ENCODE measurements around the gene CSH1. TPM values are rescaled to one million over a fixed set of nuclear protein-coding genes. Genes with fewer than 3 reads are reported as not detected.
A peak's percentile ranks its signal among the peaks of the same experiment; 100 is the strongest.
"Not testable (repeated sequence)": the region's sequence is repeated elsewhere in the genome, so short reads cannot be mapped to it uniquely, and the experiment has no call there.

The CSH1 gene
- total and polyA plus RNA-seq, 9 donors: 0.78 to 21.9 (median 4.5) TPM

GRCh38 chr17:63889026-63889848, 7.1 kb downstream of the CSH1 start:
- H3K9me3 ChIP-seq (replicated peaks; ENCODE audit: control insufficient read depth, low read depth, low read length); H3K27me3 ChIP-seq (ENCODE audit: control insufficient read depth, insufficient read depth, low read length); H3K4me1 ChIP-seq (ENCODE audit: control insufficient read depth, insufficient read depth, low read length); H3K4me3 ChIP-seq (ENCODE audit: low read length); H3K36me3 ChIP-seq (ENCODE audit: control insufficient read depth, insufficient read depth, low read length); H3K27ac ChIP-seq (ENCODE audit: low read length): not testable (repeated sequence)
- peak; percentile 40 for DNase-seq
- WGBS (ENCODE audit: insufficient coverage): 30% methylated on average over 4 of the region's 13 CpGs

GRCh38 chr17:63885119-63885518, 11.3 kb downstream of the CSH1 start:
- not testable (repeated sequence) for H3K27me3 ChIP-seq (ENCODE audit: control insufficient read depth, insufficient read depth, low read length); H3K4me3 ChIP-seq (ENCODE audit: low read length); H3K4me1 ChIP-seq (ENCODE audit: control insufficient read depth, insufficient read depth, low read length); DNase-seq; H3K27ac ChIP-seq (ENCODE audit: low read length); H3K36me3 ChIP-seq (ENCODE audit: control insufficient read depth, insufficient read depth, low read length); H3K9me3 ChIP-seq (replicated peaks; ENCODE audit: control insufficient read depth, low read depth, low read length)
- 94% methylated on average over 3 of the region's 11 CpGs for WGBS (ENCODE audit: insufficient coverage)

GRCh38 chr17:63882626-63883126, 13.7 kb downstream of the CSH1 start:
- DNase-seq: not testable (repeated sequence)
- 61% methylated on average over 2 of the region's 9 CpGs for WGBS (ENCODE audit: insufficient coverage)

GRCh38 chr17:63881935-63882601, 14.3 kb downstream of the CSH1 start, which contains the start of gene GH2:
Gene GH2, minus strand, starts transcription at chr17:63881944. Its CDS starts 143 bp downstream, at chr17:63881801.
- DNase-seq: peak; percentile 33
- no peaks in the 10 kb centered on the region for H3K27me3 ChIP-seq (ENCODE audit: control insufficient read depth, insufficient read depth, low read length)
- H3K36me3 ChIP-seq (ENCODE audit: control insufficient read depth, insufficient read depth, low read length): no peaks in the 10 kb centered on the region
- 57% methylated on average over 1 of the region's 15 CpGs for WGBS (ENCODE audit: insufficient coverage)
- H3K4me1 ChIP-seq (ENCODE audit: control insufficient read depth, insufficient read depth, low read length): no peaks in the 10 kb centered on the region
- no peaks in the 10 kb centered on the region for H3K9me3 ChIP-seq (replicated peaks; ENCODE audit: control insufficient read depth, low read depth, low read length)
- no peak within 1 kb of the TSS for H3K27ac ChIP-seq (ENCODE audit: low read length)
- H3K4me3 ChIP-seq (ENCODE audit: low read length): no peak within 1 kb of the TSS

More at GRCh38 chr17:63882626-63883126, 13.7 kb downstream of the CSH1 start:
- H3K4me1 ChIP-seq (ENCODE audit: control insufficient read depth, insufficient read depth, low read length); H3K36me3 ChIP-seq (ENCODE audit: control insufficient read depth, insufficient read depth, low read length); H3K4me3 ChIP-seq (ENCODE audit: low read length); H3K27me3 ChIP-seq (ENCODE audit: control insufficient read depth, insufficient read depth, low read length); H3K9me3 ChIP-seq (replicated peaks; ENCODE audit: control insufficient read depth, low read depth, low read length); H3K27ac ChIP-seq (ENCODE audit: low read length): not testable (repeated sequence)

GRCh38 chr17:63881337-63881736, 15.0 kb downstream of the CSH1 start:
- not testable (repeated sequence) for DNase-seq; H3K27ac ChIP-seq (ENCODE audit: low read length); H3K4me1 ChIP-seq (ENCODE audit: control insufficient read depth, insufficient read depth, low read length); H3K4me3 ChIP-seq (ENCODE audit: low read length); H3K9me3 ChIP-seq (replicated peaks; ENCODE audit: control insufficient read depth, low read depth, low read length); H3K36me3 ChIP-seq (ENCODE audit: control insufficient read depth, insufficient read depth, low read length); H3K27me3 ChIP-seq (ENCODE audit: control insufficient read depth, insufficient read depth, low read length)
- WGBS (ENCODE audit: insufficient coverage): 38% methylated on average over 8 of the region's 11 CpGs

- no peaks in the 10 kb centered on the region for H3K36me3 ChIP-seq (ENCODE audit: control insufficient read depth, insufficient read depth, low read length)
- no peaks in the 10 kb centered on the region for H3K27me3 ChIP-seq (ENCODE audit: control insufficient read depth, insufficient read depth, low read length)
- no peak overlapping the region for H3K27ac ChIP-seq (ENCODE audit: low read length)
- no peak overlapping the region for H3K4me3 ChIP-seq (ENCODE audit: low read length)
- no peaks in the 10 kb centered on the region for H3K4me1 ChIP-seq (ENCODE audit: control insufficient read depth, insufficient read depth, low read length)
- 86% methylated on average over 8 of the region's 12 CpGs for WGBS (ENCODE audit: insufficient coverage)
- no peaks in the 10 kb centered on the region for H3K9me3 ChIP-seq (replicated peaks; ENCODE audit: control insufficient read depth, low read depth, low read length)
- DNase-seq: no peak
Measured at GRCh38 chr17:63880706-63881105, 15.7 kb downstream of the CSH1 start.

GRCh38 chr17:63878413-63878812, 18.0 kb downstream of the CSH1 start:
- DNase-seq; H3K27ac ChIP-seq (ENCODE audit: low read length); H3K9me3 ChIP-seq (replicated peaks; ENCODE audit: control insufficient read depth, low read depth, low read length); H3K4me3 ChIP-seq (ENCODE audit: low read length); H3K36me3 ChIP-seq (ENCODE audit: control insufficient read depth, insufficient read depth, low read length); H3K4me1 ChIP-seq (ENCODE audit: control insufficient read depth, insufficient read depth, low read length); H3K27me3 ChIP-seq (ENCODE audit: control insufficient read depth, insufficient read depth, low read length): not testable (repeated sequence)
- WGBS (ENCODE audit: insufficient coverage): 79% methylated on average over 6 of the region's 9 CpGs

GRCh38 chr17:63874693-63875092, 21.7 kb downstream of the CSH1 start:
- WGBS (ENCODE audit: insufficient coverage): 100% methylated on average over 1 of the region's 6 CpGs

GRCh38 chr17:63874061-63874626, 22.2 kb downstream of the CSH1 start:
- DNase-seq; H3K4me1 ChIP-seq (ENCODE audit: control insufficient read depth, insufficient read depth, low read length); H3K4me3 ChIP-seq (ENCODE audit: low read length); H3K36me3 ChIP-seq (ENCODE audit: control insufficient read depth, insufficient read depth, low read length); H3K27me3 ChIP-seq (ENCODE audit: control insufficient read depth, insufficient read depth, low read length); H3K9me3 ChIP-seq (replicated peaks; ENCODE audit: control insufficient read depth, low read depth, low read length); H3K27ac ChIP-seq (ENCODE audit: low read length): not testable (repeated sequence)
- no CpG with 5 or more reads among the region's 8 CpGs for WGBS (ENCODE audit: insufficient coverage)

More at GRCh38 chr17:63874693-63875092, 21.7 kb downstream of the CSH1 start:
- DNase-seq; H3K9me3 ChIP-seq (replicated peaks; ENCODE audit: control insufficient read depth, low read depth, low read length); H3K27ac ChIP-seq (ENCODE audit: low read length); H3K27me3 ChIP-seq (ENCODE audit: control insufficient read depth, insufficient read depth, low read length); H3K4me1 ChIP-seq (ENCODE audit: control insufficient read depth, insufficient read depth, low read length); H3K36me3 ChIP-seq (ENCODE audit: control insufficient read depth, insufficient read depth, low read length); H3K4me3 ChIP-seq (ENCODE audit: low read length): not testable (repeated sequence)

GRCh38 chr17:63873577-63873976, 22.8 kb downstream of the CSH1 start, which contains the start of gene CSH2:
Gene CSH2, minus strand, starts transcription at chr17:63873677. Its CDS starts 63 bp downstream, at chr17:63873614.
- H3K4me3 ChIP-seq (ENCODE audit: low read length); H3K9me3 ChIP-seq (replicated peaks; ENCODE audit: control insufficient read depth, low read depth, low read length); H3K27me3 ChIP-seq (ENCODE audit: control insufficient read depth, insufficient read depth, low read length); DNase-seq; H3K27ac ChIP-seq (ENCODE audit: low read length); H3K4me1 ChIP-seq (ENCODE audit: control insufficient read depth, insufficient read depth, low read length); H3K36me3 ChIP-seq (ENCODE audit: control insufficient read depth, insufficient read depth, low read length): not testable (repeated sequence)
- WGBS (ENCODE audit: insufficient coverage): no CpG with 5 or more reads among the region's 7 CpGs

Data from muscle of leg (tissue), 11 donors.